GM12875 (cell line): ENCODE results near the gene ARAP1.

ENCODE experiments used
- H3K4me3 ChIP-seq: one replicate; pipeline ENCODE4 v1.5.1; 2011; ENCODE audit warnings: low read depth, low read length, control low read depth
- TF ChIP-seq, protein P1 (sequence below): IDR thresholded peaks from 2 replicates; pipeline ENCODE4 v1.5.1; 2011; ENCODE audit warnings: low read depth, mild to moderate bottlenecking, control low read depth, inconsistent platforms, low read length, moderate library complexity, borderline replicate concordance; ENCODE audit not compliant: insufficient read depth

The ARAP1 gene

DNA sequence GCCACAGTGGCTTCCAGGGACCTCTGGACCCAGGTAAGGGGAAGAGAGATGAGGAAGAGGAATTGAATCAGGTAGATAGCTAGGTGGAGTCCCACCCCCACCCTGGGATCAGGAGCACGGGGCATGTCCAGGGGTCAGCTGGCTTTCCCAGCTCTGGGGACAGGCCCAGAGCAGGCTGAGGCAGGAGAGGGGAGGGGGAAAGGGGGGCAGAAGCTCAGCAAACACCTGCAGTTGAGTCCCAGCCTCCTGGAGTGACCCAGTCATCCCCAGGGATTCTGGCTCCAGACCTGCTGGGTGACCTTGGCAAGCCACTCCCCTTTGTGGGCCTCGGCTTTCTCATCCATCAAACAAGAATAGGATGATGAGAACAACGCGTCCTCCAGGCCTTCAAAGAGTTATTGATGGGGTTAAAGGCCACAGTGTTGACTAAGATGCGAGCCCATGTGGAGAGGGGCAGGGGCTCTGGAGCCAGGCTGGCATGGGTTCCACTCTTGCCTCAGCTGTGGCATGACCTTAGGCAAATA, 25.6 kb upstream of the ARAP1 start:
- H3K4me3 ChIP-seq, result no peak overlapping the region
- TF ChIP-seq, protein P1, sequence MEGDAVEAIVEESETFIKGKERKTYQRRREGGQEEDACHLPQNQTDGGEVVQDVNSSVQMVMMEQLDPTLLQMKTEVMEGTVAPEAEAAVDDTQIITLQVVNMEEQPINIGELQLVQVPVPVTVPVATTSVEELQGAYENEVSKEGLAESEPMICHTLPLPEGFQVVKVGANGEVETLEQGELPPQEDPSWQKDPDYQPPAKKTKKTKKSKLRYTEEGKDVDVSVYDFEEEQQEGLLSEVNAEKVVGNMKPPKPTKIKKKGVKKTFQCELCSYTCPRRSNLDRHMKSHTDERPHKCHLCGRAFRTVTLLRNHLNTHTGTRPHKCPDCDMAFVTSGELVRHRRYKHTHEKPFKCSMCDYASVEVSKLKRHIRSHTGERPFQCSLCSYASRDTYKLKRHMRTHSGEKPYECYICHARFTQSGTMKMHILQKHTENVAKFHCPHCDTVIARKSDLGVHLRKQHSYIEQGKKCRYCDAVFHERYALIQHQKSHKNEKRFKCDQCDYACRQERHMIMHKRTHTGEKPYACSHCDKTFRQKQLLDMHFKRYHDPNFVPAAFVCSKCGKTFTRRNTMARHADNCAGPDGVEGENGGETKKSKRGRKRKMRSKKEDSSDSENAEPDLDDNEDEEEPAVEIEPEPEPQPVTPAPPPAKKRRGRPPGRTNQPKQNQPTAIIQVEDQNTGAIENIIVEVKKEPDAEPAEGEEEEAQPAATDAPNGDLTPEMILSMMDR, result no peak

DNA sequence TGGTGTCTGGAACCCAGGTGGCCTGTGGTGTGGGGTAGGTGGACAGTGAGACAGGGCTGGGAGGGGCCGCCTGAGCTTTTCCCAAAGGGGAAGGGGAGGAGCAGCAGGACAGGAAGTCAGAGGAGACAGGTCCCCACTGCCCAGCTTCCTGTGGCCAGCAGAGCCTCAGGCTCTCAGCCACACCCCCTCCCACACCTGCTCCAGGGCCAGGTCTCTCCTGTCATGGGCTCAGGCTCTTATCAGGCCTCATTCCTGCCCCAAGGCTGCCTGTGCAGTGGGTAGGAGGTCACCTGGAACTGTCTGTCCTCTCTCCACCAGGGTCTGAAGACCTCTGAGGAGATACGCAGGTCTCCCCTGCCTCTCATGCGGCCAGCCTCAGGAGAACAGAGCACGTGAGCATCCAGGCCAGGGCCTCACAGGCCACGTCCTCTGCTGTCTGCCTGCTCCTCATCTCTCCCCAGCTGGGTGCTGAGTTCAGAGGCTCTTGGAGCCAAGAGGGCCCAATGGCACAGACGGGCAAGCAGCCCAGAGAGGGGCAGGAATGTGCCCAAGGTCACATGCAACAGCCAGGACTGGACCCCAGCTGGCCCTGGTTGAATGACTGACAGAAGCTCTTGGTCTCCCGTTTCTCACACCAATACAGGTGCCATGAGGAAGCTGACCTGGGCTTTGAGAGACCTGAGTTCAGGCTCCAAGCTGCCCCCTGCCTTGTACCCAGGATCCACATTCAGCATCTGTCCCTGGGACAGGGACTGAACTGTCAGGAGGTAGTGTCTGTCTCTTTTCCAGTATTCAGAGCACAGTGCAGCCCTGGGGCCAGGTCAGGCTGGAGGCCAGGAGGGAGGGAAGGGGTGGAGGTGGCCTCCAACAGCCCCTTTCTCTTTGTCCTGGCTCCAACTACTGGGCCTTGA, 24.9 kb upstream of the ARAP1 start:
- no peak overlapping the region for H3K4me3 ChIP-seq
- TF ChIP-seq, protein P1, result no peak

DNA sequence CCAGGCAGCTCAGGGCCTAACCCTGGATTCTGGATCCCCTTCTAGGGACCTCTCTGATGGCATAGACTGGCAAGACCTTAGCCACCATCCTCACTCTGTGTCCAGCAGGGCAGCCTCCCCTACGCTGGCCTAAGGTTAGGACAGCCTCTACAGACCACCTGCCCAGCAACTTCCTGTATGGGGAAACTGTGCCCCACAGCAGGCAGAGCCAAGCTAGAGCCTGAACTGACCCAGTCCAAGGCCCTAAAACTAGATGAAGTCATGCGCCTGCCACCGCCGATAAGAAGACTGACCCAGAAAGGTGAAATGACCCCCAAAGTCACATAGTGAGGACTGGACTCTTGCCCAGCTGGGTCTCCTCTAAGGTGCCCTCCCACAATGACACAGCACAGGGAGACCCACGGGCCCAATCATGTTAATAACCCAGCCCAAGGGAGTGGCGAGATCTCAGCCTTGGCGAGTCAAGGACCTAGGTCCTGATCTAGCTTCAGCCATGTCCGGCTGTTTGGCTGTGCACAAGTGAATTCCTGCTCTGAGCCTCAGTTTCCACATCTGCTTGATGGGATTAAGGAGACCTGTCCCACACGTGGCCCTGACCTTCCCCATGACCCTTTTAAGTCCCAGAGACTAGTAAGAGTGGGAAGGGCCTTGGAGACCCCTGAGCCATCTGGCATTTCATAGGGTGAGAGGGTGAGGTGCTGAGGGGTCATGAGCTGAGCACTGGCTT, 24.1 kb upstream of the ARAP1 start:
- no peak overlapping the region for H3K4me3 ChIP-seq
- TF ChIP-seq, protein P1, result no peak

DNA sequence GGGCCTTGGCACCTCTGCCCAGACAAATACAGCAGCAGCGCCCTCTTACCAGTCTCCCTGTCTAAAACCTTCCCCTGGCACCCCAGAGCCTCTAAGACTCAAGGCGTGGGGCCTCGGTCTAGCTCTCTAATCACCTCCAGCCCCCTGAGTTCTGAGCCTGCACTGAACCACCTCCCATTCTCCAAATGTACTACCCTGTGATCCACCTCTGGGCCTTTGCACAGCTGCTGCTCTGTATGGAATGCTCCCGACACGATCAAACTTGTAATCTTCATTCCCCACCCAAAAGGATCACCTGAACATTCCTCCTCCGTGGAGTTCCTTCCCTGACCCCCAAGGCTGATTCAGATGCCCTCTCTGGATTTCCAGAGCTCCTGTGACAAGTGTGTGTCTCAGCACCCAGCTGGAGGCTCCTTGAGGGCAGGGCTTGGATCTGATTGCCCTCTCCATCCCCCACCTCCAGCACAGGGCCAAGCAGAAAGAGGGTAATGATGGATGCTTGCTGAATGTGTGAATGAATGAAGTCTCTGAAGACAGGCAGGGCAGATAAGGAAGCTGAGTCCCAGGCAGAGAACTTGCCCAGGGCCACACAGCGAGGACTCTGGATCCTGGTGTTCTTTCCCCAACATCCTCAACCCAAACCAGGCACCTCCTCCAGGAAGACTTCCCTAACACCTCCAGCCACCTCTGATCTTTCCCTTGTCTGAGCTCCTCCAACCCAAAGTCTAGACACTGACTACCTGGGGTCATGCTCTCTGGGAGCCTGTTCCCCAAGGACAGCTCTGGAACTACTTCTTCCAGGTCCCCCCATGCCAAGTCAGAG, 23.3 kb upstream of the ARAP1 start:
- TF ChIP-seq, protein P1, result no peak
- H3K4me3 ChIP-seq, result no peak overlapping the region

DNA sequence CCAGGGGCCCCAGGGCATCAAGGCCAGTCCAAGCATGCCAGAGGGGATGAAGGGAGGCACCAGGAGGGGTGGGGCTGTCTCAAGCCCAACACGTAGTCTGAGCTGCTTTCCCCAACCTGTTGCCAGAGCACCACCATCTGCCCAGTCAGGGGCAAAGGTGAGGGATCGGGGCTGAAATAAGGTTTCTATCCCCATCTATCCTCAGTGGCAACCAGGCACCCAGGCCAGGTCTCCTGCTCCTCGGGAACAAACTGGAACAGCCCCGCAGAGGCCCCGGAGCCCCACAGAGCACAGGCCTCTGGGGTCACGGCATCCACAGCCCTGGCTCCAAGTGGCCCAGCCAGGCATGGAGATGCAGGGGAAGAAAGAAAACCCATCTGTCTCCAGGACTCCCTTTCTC, 22.3 kb upstream of the ARAP1 start:
- no peak overlapping the region for H3K4me3 ChIP-seq
- TF ChIP-seq, protein P1, result no peak

DNA sequence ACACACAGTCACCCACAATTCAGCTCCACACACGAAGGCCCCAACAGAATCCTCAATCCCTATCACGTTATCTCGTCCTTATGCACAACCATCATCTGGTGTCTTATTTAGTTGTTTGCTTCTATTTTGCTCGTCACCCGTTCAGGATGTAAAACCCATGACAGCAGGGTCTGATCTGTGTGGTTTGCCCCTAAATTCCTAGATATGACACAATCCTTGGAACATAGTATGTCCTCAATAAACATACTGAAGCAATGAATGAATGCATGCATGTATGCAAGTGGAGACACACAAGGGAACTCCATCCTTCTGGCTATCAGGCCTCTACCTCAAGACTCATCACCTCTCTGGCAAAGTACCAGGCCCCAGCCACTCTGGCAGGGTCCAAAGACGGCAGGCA, 21.5 kb upstream of the ARAP1 start:
- TF ChIP-seq, protein P1, result no peak
- no peak overlapping the region for H3K4me3 ChIP-seq
